ENCODE measurements around the gene UBQLN1.

DNA sequence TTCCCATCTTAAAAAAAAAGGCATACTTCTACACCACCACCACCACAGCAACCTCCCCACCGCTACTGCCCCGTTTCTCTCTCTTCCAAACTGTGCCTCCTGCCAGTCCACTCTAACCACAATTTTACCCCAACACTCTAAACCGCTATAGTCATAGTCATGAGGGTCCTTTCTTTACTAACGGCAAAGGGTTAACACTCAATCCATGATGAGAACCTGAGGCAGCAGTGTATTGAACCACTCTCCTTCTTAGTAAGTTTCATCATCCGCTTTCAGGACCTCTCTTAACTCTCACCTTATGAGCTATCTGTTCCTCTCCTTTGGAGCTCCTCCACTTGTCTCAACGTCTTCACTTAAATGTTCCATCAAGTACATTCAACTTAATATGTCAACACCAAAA, 50.8 kb downstream of the UBQLN1 start:
- no peak for TF ChIP-seq EP300 (IDR thresholded peaks at IDR 0.05; ENCODE audit: borderline replicate concordance)
- TF ChIP-seq CEBPB (IDR thresholded peaks at IDR 0.05): no peak
- TF ChIP-seq, protein P1, sequence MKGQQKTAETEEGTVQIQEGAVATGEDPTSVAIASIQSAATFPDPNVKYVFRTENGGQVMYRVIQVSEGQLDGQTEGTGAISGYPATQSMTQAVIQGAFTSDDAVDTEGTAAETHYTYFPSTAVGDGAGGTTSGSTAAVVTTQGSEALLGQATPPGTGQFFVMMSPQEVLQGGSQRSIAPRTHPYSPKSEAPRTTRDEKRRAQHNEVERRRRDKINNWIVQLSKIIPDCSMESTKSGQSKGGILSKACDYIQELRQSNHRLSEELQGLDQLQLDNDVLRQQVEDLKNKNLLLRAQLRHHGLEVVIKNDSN (IDR thresholded peaks at IDR 0.05): no peak
- TF ChIP-seq RAD21 (IDR thresholded peaks at IDR 0.05; ENCODE audit: low read depth): no peak

Measured in Ishikawa (cell line).